MG63 (cell line): Measurements from ENCODE around the gene MIB1. TPM values are rescaled to one million over a fixed set of nuclear protein-coding genes. Genes with fewer than 3 reads are reported as not detected.
"Not testable (repeated sequence)": the region's sequence is repeated elsewhere in the genome, so short reads cannot be mapped to it uniquely, and the experiment has no call there.

ENCODE experiments used
- DNase-seq: peaks from one replicate; pipeline ENCODE4 v3.0.0-alpha.2; 2020
- H3K27me3 ChIP-seq: fragments of 250-450 bp; sonication (Bioruptor Pico); 2 replicates; pipeline ENCODE4 v1.5.1; 2020; ENCODE audit warnings: mild to moderate bottlenecking, moderate library complexity
- H3K36me3 ChIP-seq: fragments of 250-450 bp; sonication (Bioruptor Pico); 2 replicates; pipeline ENCODE4 v1.5.1; 2020; ENCODE audit warnings: mild to moderate bottlenecking, moderate library complexity
- H3K4me3 ChIP-seq: fragments of 250-450 bp; sonication (Bioruptor Pico); 2 replicates; pipeline ENCODE4 v1.5.1; 2020; ENCODE audit warnings: mild to moderate bottlenecking, moderate library complexity
- H3K9me3 ChIP-seq: fragments of 250-450 bp; sonication (Bioruptor Pico); 2 replicates; pipeline ENCODE4 v1.5.1; 2020; ENCODE audit warnings: mild to moderate bottlenecking, moderate library complexity
- total RNA-seq: library from RNA; depleted of rRNA; stranded (reverse); fragments of >200 nt; shearing (Covaris generic); gene quantifications from 2 replicates; pipeline ENCODE4 v1.2.3, GENCODE V29; 2014; ENCODE audit warnings: low replicate concordance

The MIB1 gene
- total RNA-seq, 1 experiment from 2014 or later = 19.9 TPM

DNA sequence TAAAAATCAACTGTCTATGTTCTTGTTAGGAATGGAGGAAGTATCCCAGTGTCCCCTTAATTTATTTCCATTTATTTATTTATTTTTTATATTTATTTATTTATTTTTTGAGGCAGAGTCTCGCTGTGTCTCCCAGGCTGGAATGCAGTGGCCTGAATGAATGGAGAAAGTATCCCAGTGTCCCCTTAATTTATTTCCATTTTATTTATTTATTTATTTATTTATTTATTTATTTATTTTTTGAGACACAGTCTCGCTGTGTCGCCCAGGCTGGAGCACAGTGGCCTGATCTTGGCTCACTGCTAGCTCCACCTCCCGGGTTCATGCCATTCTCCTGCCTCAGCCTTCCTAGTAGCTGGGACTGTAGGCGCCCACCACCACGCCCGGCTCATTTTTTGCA is 34.1 kb downstream of the MIB1 start:
- H3K27me3 ChIP-seq = no peaks in the 10 kb centered on the region
- DNase-seq = no peak
- H3K4me3 ChIP-seq = no peak overlapping the region
- peaks cover 17% of the 10 kb centered on the region for H3K36me3 ChIP-seq
- H3K9me3 ChIP-seq = no peaks in the 10 kb centered on the region

DNA sequence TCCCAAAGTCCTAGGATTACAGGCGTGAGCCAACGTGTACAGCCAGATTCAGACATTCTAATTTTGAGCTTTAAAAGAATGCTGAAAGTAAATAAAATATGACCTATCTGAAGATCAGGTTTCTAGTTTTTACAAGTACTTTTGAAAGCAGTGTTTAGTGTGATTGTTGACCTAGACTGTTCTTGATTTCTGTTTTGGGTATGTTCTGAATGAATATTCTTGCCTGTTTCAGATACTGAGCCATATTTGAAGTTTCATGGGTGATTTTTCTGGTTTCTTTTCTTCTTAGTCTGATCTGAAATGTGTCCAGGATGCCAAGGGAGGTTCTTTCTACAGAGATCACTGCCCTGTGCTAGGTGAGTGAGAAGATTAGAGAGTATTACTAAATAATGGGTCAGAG is 37.2 kb downstream of the MIB1 start:
- peaks cover 20% of the 10 kb centered on the region for H3K36me3 ChIP-seq
- H3K27me3 ChIP-seq = no peaks in the 10 kb centered on the region
- DNase-seq = no peak
- H3K9me3 ChIP-seq = no peaks in the 10 kb centered on the region
- H3K4me3 ChIP-seq = no peak overlapping the region

DNA sequence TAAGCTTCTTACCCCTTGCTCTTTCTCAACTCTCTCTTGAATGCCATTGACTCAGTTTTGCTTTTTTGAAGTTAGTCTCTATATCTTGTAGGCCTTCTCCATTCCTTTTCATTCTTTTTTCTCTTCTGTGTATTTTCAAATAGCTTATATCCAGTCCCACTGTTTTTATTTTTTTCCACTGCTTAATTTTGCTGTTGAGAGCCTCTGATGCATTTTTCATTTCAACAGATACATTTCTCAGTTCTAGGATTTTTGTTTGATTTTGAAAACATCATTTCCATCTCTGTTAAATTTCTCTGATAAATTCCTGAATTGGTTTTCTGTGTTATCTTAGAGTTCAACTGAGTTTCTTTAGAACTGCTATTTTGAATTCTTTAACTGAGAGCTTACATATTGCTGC is 45.9 kb downstream of the MIB1 start:
- Histone ChIP-seq H3K4me3 (no peak overlapping the region), H3K9me3 (no peaks in the 10 kb centered on the region), H3K27me3 (no peaks in the 10 kb centered on the region), H3K36me3 (peaks cover 21% of the 10 kb centered on the region)
- DNase-seq = no peak

DNA sequence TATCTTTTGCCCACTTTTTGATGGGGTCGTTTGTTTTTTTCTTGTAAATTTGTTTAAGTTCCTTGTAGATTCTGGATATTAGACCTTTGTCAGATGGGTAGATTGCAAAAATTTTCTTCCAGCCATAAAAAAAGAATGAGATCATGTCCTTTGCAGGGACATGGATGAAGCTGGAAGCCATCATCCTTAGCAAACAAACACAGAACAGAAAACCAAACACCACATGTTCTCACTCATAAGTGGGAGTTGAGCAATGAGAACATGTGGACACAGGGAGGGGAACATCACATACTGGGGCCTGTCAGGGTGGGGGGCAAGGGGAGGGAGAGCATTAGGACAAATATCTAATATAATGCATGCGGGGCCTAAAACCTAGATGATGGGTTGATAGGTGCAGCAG is 55.5 kb downstream of the MIB1 start:
- DNase-seq, H3K9me3 ChIP-seq, H3K4me3 ChIP-seq, H3K27me3 ChIP-seq, H3K36me3 ChIP-seq: not testable (repeated sequence)

DNA sequence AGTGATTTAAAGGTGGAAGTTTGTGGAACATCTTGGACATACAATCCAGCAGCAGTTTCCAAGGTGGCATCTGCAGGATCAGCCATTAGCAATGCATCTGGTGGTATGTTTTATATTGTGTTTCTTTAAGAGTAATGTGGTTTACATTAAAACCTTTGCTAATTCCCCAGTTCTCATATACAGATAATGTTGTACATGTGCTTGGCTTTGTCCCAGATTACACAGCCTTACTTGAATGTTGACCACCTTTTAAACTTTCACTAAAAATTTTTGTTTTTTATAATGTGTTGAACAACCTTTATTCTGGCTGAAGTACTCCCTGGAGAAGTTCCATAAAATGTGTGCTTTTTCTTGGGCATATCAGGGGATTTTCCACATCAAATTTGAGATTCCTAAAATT is 57.5 kb downstream of the MIB1 start:
- Histone ChIP-seq H3K9me3 (no peaks in the 10 kb centered on the region), H3K36me3 (peaks cover 3% of the 10 kb centered on the region; the same call in 1 of the 2 replicates), H3K27me3 (no peaks in the 10 kb centered on the region), H3K4me3 (no peak overlapping the region)
- no peak for DNase-seq

DNA sequence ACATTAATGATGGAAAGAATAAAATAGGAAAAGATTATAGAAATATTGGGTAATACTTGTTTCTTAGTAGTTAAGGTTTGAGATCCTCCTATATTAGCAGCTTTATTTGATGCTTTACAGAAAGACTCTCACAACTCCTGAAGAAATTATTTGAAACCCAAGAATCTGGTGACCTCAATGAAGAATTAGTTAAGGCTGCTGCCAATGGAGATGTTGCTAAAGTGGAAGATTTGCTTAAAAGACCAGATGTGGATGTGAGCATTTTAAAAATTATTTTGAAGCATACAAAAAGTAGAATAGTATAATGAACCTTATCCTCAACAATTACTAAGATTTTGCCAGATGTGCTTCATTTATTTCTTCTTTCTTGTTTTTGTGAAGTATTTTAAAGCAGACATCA is 59.1 kb downstream of the MIB1 start:
- H3K27me3 ChIP-seq = no peaks in the 10 kb centered on the region
- H3K4me3 ChIP-seq = no peak overlapping the region
- peaks cover 6% of the 10 kb centered on the region; the same call in 1 of the 2 replicates for H3K36me3 ChIP-seq
- DNase-seq = no peak
- H3K9me3 ChIP-seq = no peaks in the 10 kb centered on the region

DNA sequence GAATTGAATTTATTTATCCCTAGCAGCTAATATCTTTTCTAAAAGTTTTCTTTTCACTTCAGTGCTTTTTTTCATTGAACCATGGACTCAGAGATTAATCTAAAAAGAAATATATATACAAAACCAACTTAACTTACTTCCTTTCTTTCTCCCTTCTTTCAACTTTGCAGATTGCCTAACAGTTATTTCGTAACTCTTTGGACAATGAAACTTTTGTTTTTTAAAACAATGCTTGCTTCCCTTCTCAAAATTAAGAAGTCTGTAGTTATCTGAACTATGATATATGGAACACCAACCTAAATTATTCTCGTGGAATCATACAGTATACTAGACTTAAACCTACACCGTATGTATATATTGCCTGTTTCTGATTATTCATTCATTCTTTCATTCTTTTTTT is 62.9 kb downstream of the MIB1 start:
- no peak for DNase-seq
- no peak overlapping the region for H3K4me3 ChIP-seq
- peaks cover 13% of the 10 kb centered on the region for H3K36me3 ChIP-seq

DNA sequence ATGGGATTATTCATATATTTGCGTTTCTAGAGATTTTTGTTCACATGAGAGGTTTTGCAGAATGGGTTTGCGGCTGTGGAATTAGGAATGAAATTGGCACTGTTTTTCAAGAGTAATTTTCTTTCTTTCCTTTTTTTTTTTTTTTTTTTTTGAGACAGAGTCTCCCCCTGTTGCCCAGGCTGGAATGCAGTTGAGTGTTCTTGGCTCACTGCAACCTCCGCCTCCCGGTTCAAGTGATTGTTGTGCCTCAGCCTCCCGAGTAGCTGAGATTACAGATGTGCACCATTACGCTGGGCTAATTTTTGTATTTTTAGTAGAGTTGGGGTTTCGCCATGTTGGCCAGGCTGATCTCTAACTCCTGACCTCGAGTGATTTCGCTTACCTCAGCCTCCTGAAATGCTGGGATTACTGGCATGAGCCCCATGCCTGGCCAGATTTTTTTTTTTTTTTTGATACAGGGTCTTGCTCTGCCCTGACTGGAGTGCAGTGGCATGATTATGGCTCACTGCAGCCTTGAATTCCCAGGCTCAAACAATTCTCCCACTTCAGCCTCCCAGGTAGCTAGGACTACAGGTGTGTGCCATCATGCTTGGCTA is 65.3 kb downstream of the MIB1 start:
- Histone ChIP-seq H3K36me3 (peaks cover 30% of the 10 kb centered on the region), H3K27me3 (no peaks in the 10 kb centered on the region), H3K9me3 (peaks cover 7% of the 10 kb centered on the region; the same call in 1 of the 2 replicates), H3K4me3 (no peak overlapping the region)
- no peak for DNase-seq

More for the DNA sequence above, 62.9 kb downstream of the MIB1 start:
- no peaks in the 10 kb centered on the region for H3K9me3 ChIP-seq
- no peaks in the 10 kb centered on the region for H3K27me3 ChIP-seq

DNA sequence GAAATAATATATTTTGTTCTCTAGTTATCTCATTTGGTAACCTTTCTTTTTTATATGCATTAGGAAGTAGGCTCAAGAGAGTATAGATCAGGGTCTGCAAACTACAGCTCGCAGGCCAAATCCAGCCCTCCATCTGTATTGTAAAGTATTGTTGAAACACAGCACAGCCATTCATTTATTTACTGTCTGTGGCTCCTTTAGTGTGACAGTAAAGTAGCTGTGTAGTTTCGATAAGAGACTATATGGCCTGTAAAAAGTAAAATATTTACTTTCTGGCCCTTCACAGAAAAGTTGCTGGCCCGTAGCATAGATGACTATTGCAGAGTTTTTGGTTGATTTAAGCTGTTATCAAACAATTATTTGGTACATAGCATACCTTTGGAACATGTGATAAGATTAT is 67.6 kb downstream of the MIB1 start:
- DNase-seq = no peak
- peaks cover 7% of the 10 kb centered on the region; the same call in 1 of the 2 replicates for H3K9me3 ChIP-seq
- no peaks in the 10 kb centered on the region for H3K27me3 ChIP-seq
- H3K4me3 ChIP-seq = no peak overlapping the region
- H3K36me3 ChIP-seq = peaks cover 30% of the 10 kb centered on the region

DNA sequence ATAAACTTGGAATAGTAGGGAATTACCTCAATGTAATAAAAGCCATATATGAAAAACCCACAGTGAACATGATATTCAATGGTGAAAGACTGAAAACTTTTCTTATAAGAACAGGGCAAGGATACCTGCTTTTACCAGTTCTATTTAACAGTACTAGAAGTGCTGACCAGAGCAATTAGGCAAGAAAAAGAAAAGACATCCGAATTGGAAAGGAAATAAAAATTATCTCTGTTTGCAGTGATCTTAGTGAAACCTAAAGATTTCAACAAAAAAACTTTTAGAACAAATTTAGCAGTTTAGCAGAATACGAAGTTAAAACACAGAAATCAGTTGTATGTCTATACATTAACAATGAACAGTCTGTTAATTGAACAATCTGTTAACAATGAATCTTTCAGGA is 69.1 kb downstream of the MIB1 start:
- no peak overlapping the region for H3K4me3 ChIP-seq
- peaks cover 29% of the 10 kb centered on the region for H3K36me3 ChIP-seq
- no peaks in the 10 kb centered on the region for H3K27me3 ChIP-seq
- H3K9me3 ChIP-seq = peaks cover 7% of the 10 kb centered on the region; the same call in 1 of the 2 replicates
- DNase-seq = no peak

DNA sequence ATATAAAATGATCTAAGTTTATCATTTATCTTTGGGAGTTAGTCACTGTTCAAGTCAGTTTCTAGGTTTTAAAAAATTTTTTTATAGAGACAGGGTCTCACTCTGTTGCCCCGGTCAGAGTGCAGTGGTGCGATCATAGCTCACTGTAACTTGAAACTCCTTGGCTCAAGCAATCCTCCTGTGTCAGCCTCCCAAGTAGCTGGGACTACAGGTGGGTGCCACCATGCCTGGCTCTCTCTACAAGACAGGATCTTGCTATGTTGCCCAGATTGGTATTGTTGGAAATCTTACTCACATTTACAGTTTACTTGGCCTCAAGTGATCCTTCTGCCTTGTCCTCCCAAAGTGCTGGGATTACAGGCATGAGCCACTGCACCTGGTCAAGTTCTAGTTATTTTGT is 74.5 kb downstream of the MIB1 start:
- H3K4me3 ChIP-seq = no peak overlapping the region
- no peaks in the 10 kb centered on the region for H3K9me3 ChIP-seq
- no peaks in the 10 kb centered on the region for H3K27me3 ChIP-seq
- no peak for DNase-seq
- H3K36me3 ChIP-seq = peaks cover 9% of the 10 kb centered on the region

DNA sequence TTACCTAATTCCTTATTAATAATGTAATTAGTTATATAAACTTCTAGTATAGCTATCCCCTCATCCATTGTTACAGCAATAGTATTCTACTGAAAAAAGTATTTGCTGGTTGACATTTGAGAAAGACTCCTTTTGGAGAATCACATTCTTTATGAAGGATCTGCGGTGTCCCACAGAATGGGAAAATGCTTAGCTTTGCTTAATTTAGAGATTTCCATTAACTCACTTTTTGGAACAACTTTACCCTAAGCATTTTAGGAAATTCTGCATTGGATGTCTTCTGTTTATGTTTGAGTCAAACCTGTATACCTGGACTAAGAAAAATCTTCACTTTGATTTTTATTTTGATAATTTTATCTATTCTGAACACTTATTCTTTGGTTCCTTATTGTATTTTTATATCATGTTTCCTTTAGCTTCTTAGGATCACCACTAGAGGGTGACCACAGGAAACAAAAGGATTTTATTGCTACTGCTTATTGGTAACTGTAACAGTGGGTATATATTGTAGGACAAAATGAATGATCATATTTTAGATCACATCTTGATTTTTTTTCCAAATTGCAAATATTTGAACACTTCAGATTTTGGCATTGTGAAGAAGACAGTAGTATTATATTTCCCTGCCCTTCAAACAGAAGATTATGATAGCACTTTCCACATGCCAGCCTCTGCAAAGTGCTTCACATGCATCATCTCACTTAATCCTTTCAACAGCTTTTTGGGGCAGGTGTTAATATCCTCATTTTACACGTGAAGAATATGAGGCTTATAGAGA is 79.6 kb downstream of the MIB1 start:
- Histone ChIP-seq H3K36me3 (peaks cover 13% of the 10 kb centered on the region), H3K9me3 (no peaks in the 10 kb centered on the region), H3K4me3 (no peak overlapping the region), H3K27me3 (no peaks in the 10 kb centered on the region)
- no peak for DNase-seq

DNA sequence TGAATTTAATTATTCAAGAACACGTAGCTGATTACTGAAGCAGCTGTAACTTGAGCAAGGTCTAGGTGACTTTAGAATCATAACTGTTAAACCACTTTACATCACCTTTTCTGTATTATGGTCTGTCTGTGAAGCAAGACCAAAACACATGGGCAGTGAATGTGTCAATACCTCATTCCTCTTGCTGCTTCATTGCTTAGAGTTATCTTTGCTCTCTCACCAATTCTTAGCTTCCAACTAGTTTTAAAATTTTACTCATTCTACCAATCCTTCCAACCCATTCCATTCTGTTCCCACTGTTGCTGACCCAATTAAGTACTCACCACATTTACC is 80.2 kb downstream of the MIB1 start:
- no peak for DNase-seq
- peaks cover 11% of the 10 kb centered on the region for H3K36me3 ChIP-seq
- H3K4me3 ChIP-seq = no peak overlapping the region

DNA sequence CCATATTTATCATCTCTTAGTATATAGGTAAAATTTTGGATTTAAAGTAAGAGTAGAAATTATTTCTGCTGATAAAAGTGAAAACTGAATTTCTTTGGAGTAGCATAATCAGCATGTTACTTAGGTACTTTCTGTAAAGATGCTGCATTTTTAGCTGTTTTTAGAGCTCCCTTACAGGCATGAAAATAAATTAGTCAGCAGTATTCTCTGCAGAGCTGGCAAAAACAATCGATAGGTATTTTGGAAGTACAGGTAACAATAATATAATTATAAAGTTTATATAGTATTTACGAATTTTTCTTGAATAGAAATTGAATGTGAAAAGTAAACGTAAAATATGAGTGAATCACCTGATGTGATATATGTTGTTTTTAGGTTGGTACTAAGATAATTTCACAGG is 83.3 kb downstream of the MIB1 start:
- H3K27me3 ChIP-seq = no peaks in the 10 kb centered on the region

More for the DNA sequence above, 80.2 kb downstream of the MIB1 start:
- no peaks in the 10 kb centered on the region for H3K27me3 ChIP-seq
- no peaks in the 10 kb centered on the region for H3K9me3 ChIP-seq

DNA sequence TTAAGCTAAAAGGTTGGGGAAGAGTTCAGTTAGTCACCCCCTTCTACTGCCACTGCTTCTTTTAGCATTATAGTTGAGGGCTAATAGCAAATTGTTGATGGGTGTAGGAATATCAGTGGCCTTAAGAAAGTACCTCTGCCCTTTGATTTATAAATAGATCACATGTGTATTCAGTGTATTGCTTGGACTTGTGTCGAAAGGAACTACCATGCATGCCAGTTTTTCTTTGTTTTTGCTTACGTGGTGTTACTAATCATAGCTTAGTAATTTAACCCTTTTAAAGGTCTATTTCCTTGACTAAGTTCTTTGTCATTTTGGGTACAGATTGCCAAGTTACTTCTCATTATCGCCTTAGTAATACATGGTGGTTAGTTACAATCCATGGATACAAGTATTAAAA is 85.6 kb downstream of the MIB1 start:
- no peak for DNase-seq
- H3K27me3 ChIP-seq = no peaks in the 10 kb centered on the region
- peaks cover 6% of the 10 kb centered on the region for H3K36me3 ChIP-seq
- H3K9me3 ChIP-seq = no peaks in the 10 kb centered on the region
- H3K4me3 ChIP-seq = no peak overlapping the region

More for the DNA sequence above, 83.3 kb downstream of the MIB1 start:
- Histone ChIP-seq H3K36me3 (peaks cover 11% of the 10 kb centered on the region), H3K4me3 (no peak overlapping the region), H3K9me3 (no peaks in the 10 kb centered on the region)
- DNase-seq = no peak

DNA sequence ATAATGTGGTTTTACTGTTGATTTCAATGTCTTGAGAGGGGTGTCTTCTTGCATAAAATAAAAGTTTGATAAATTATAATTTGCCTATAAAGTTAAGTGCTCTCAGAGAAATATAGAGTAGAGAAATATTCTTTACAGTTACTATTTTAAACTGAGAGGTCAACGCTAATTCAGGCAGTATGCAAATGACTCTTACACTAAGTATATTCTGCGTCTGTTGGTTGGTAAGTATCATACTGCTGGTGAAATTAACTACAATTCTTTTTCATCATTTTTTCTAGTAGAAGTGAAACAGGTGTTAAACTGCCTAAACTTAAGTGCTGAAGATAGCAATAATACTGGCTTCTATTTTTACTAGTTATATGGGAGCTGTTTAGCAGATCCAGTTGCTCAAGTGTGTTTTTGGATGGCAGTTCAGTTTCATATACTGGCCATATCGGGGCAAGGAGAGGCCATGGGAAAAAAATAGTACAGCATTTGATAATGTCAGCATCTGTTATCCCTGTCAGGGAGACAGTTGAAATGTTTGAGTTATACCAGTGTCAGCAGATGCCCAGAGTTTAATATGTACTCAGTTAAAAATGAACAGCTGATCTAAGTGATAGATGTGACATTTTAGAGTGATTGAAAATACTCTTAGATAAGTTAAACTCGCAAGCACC is 86.2 kb downstream of the MIB1 start:
- no peak overlapping the region for H3K4me3 ChIP-seq
- peaks cover 6% of the 10 kb centered on the region for H3K36me3 ChIP-seq
- DNase-seq = no peak
- H3K27me3 ChIP-seq = no peaks in the 10 kb centered on the region
- H3K9me3 ChIP-seq = no peaks in the 10 kb centered on the region

DNA sequence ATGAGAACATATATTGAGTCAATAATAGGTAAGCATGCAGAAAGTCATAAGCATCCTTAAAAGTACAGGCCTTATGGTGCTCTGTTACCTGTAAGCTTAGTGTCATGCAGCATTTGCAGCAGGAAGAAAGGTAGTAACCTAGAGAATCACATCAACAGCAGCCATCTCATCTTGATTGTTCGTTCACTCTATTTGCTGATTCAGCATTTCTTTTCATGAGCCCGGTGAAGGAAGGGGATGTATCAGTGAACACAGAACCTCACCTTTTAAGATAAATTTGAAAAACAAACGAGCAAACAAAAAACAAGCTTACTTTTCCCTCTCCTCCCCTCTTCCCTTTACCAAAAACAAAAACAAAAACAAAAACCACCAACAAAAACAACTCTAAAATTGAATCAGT is 89.9 kb downstream of the MIB1 start:
- no peak overlapping the region for H3K4me3 ChIP-seq
- H3K9me3 ChIP-seq = no peaks in the 10 kb centered on the region
- H3K36me3 ChIP-seq = no peaks in the 10 kb centered on the region; the same call in 1 of the 2 replicates
- no peak for DNase-seq
- no peaks in the 10 kb centered on the region for H3K27me3 ChIP-seq

DNA sequence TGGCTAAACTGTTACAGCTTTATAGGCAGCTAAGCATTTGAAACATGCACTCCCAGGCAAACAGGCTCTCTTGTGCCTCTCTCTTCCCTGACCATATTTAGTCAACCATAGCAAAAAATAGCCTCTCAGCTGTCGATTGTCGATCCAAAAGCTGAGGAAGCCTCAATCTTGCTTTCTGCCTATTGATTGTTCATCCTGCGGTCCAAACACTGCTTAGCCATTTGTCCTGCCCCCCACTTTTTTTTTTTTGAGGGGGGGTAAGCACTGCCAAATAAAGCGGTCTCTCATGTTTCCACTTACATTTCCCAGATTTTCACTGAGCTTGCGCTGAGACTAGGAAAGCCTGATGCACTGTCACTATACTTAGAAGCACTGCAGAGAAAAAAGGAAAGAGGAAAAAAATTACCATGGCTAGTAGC is 90.8 kb downstream of the MIB1 start:
- no peak for DNase-seq
- H3K36me3 ChIP-seq = no peaks in the 10 kb centered on the region; the same call in 1 of the 2 replicates
- H3K9me3 ChIP-seq = no peaks in the 10 kb centered on the region
- H3K4me3 ChIP-seq = no peak overlapping the region
- no peaks in the 10 kb centered on the region for H3K27me3 ChIP-seq
